WTC11 (cell line): ENCODE results near the gene CCDC61.

Source experiments
- ATF3 ChIP-seq: sonication (generic); formaldehyde crosslinking; conservative IDR thresholded peaks from 2 replicates; pipeline ENCODE4 v1.8.1; 2022; ENCODE audit warnings: mild to moderate bottlenecking, missing genetic modification reagents
- CTCF ChIP-seq: fragments of 200-600 bp; IDR thresholded peaks from 2 replicates; pipeline ENCODE4 v1.8.0; 2022; ENCODE audit warnings: antibody characterized with exemption
- MLX ChIP-seq: sonication (generic); formaldehyde crosslinking; IDR thresholded peaks from 2 replicates; pipeline ENCODE4 v1.8.1; 2023; ENCODE audit warnings: mild to moderate bottlenecking, missing genetic modification reagents, moderate library complexity
- OVOL2 ChIP-seq: fragments of 250-450 bp; sonication (Bioruptor Pico); IDR thresholded peaks from 2 replicates; pipeline ENCODE4 v1.9.0; 2021; ENCODE audit warnings: mild to moderate bottlenecking, borderline replicate concordance
- RORB ChIP-seq: fragments of 250-450 bp; sonication (Bioruptor Pico); IDR thresholded peaks from 2 replicates; pipeline ENCODE4 v1.9.0; 2021; ENCODE audit warnings: mild to moderate bottlenecking
- TP53 ChIP-seq: sonication (generic); formaldehyde crosslinking; IDR thresholded peaks from 2 replicates; pipeline ENCODE4 v1.8.1; 2023; ENCODE audit warnings: mild to moderate bottlenecking, missing genetic modification reagents
- USF2 ChIP-seq: sonication (generic); formaldehyde crosslinking; IDR thresholded peaks from 2 replicates; pipeline ENCODE4 v1.8.1; 2023; ENCODE audit warnings: mild to moderate bottlenecking, missing genetic modification reagents, moderate library complexity
- ZBTB21 ChIP-seq: sonication (generic); formaldehyde crosslinking; IDR thresholded peaks from 2 replicates; pipeline ENCODE4 v1.8.1; 2023; ENCODE audit warnings: mild to moderate bottlenecking, missing genetic modification reagents, borderline replicate concordance
- ZNF423 ChIP-seq: fragments of 250-450 bp; sonication (Bioruptor Pico); IDR thresholded peaks from 2 replicates; pipeline ENCODE4 v2.1.2; 2022; ENCODE audit warnings: mild to moderate bottlenecking, moderate library complexity

GRCh38 chr19:46015687-46016425, 20.6 kb downstream of the CCDC61 start:
- TF ChIP-seq MLX (CRISPR knock-in tag) (no peak), CTCF (no peak), OVOL2 (no peak), ZBTB21 (no peak), ZNF423 (CRISPR knock-in tag) (no peak), RORB (CRISPR knock-in tag) (no peak), USF2 (CRISPR knock-in tag) (no peak), ATF3 (CRISPR knock-in tag) (no peak), TP53 (CRISPR knock-in tag) (no peak)
